Peyer's patch (tissue), 4 donors: ENCODE data around the gene SDHAF2. TPM values are rescaled to one million over a fixed set of nuclear protein-coding genes. Genes with fewer than 3 reads are reported as not detected.

Experiments
- DNase-seq, 3 donors: peaks; one replicate each; pipeline ENCODE4 v3.0.0-alpha.2; 2017 to 2019
- H3K27ac ChIP-seq, 4 donors: fragments of 200-600 bp; sonication (generic); one replicate each; pipeline ENCODE4 v1.5.1; 2016 to 2019
- H3K27me3 ChIP-seq, 2 donors: fragments of 200-600 bp; sonication (generic); one replicate each; pipeline ENCODE4 v1.5.1; 2019
- H3K36me3 ChIP-seq, 3 donors: fragments of 200-600 bp; sonication (generic); one replicate each; pipeline ENCODE4 v1.5.1; 2016 to 2019
- H3K4me1 ChIP-seq, 4 donors: fragments of 200-600 bp; sonication (generic); one replicate each; pipeline ENCODE4 v1.5.1; 2016 to 2019
- H3K4me3 ChIP-seq, 4 donors: fragments of 200-600 bp; sonication (generic); 1 replicate in 3 of 4; 2 replicates in 1 of 4; pipeline ENCODE4 v1.5.1; 2016 to 2019; ENCODE audit warnings: mild to moderate bottlenecking in 1 of 4
- H3K9me3 ChIP-seq, 4 donors: fragments of 200-600 bp; sonication (generic); one replicate each; pipeline ENCODE4 v1.5.1; 2016 to 2019; ENCODE audit warnings: mild to moderate bottlenecking in 1 of 4
- CTCF ChIP-seq, 6 experiments: fragments of 450-650 bp in 4 of 6; fragments of 200-600 bp in 2 of 6; sonication (generic) in 1 of 6; IDR thresholded peaks; one replicate each; pipeline ENCODE4 v1.5.1; 2017 to 2019; ENCODE audit warnings: antibody characterized with exemption in 6 of 6, mild to moderate bottlenecking in 3 of 6, moderate library complexity in 1 of 6
- POLR2A ChIP-seq, 2 donors: fragments of 450-650 bp; IDR thresholded peaks; one replicate each; pipeline ENCODE4 v1.5.1; 2017; ENCODE audit warnings: antibody characterized with exemption in 2 of 2, mild to moderate bottlenecking in 2 of 2, moderate library complexity in 2 of 2
- total RNA-seq, 4 donors: library from RNA; depleted of rRNA; stranded (reverse); fragments of >200 nt; gene quantifications; one replicate each; pipeline ENCODE4 v1.1.0, GENCODE V29; 2016

Gene SDHAF2
- total RNA-seq, 4 donors from 2014 or later: 54.5 to 92.4 (median 70.5) TPM

- H3K4me1 ChIP-seq: no peaks in the 10 kb centered on the region
- H3K27ac ChIP-seq: no peak overlapping the region
- H3K36me3 ChIP-seq: peaks cover 0 to 87% (median 0%) of the 10 kb centered on the region in 3 donors
- no peaks in the 10 kb centered on the region for H3K27me3 ChIP-seq
- no peak overlapping the region for H3K4me3 ChIP-seq
- DNase-seq: no peak
- no peak for TF ChIP-seq POLR2A (IDR thresholded peaks at IDR 0.05)
- no peak for TF ChIP-seq CTCF (IDR thresholded peaks at IDR 0.05)
- H3K9me3 ChIP-seq: no peaks in the 10 kb centered on the region
These were observed 23.9 kb upstream of the SDHAF2 start for GRCh38 chr11:61406067-61406466.

- Histone ChIP-seq H3K27me3 (no peaks in the 10 kb centered on the region), H3K27ac (no peak overlapping the region), H3K9me3 (no peaks in the 10 kb centered on the region), H3K4me1 (no peaks in the 10 kb centered on the region), H3K36me3 (peaks cover 0 to 97% (median 0%) of the 10 kb centered on the region in 3 donors), H3K4me3 (no peak overlapping the region)
- TF ChIP-seq POLR2A (IDR thresholded peaks at IDR 0.05): no peak
- TF ChIP-seq CTCF (IDR thresholded peaks at IDR 0.05): no peak
- no peak for DNase-seq
These were observed 22.8 kb upstream of the SDHAF2 start for GRCh38 chr11:61406991-61407728.

GRCh38 chr11:61411589-61411988 is 18.3 kb upstream of the SDHAF2 start:
- Histone ChIP-seq H3K4me1 (no peaks in the 10 kb centered on the region), H3K36me3 (peaks cover 0 to 99% (median 0%) of the 10 kb centered on the region in 3 donors), H3K27me3 (no peaks in the 10 kb centered on the region), H3K9me3 (no peaks in the 10 kb centered on the region), H3K27ac (no peak overlapping the region), H3K4me3 (no peak overlapping the region)
- TF ChIP-seq CTCF (IDR thresholded peaks at IDR 0.05): no peak
- no peak for TF ChIP-seq POLR2A (IDR thresholded peaks at IDR 0.05)
- DNase-seq: no peak

- Histone ChIP-seq H3K9me3 (no peaks in the 10 kb centered on the region), H3K4me1 (no peaks in the 10 kb centered on the region), H3K27ac (no peak overlapping the region), H3K27me3 (no peaks in the 10 kb centered on the region), H3K36me3 (peaks cover 0 to 100% (median 0%) of the 10 kb centered on the region in 3 donors), H3K4me3 (no peak overlapping the region)
- no peak for DNase-seq
- no peak for TF ChIP-seq POLR2A (IDR thresholded peaks at IDR 0.05)
- TF ChIP-seq CTCF (IDR thresholded peaks at IDR 0.05): no peak
These were observed 16.4 kb upstream of the SDHAF2 start for GRCh38 chr11:61413496-61413895.

GRCh38 chr11:61414547-61414946 is 15.4 kb upstream of the SDHAF2 start:
- Histone ChIP-seq H3K4me1 (no peaks in the 10 kb centered on the region), H3K27ac (no peak overlapping the region), H3K27me3 (no peaks in the 10 kb centered on the region), H3K4me3 (no peak overlapping the region), H3K36me3 (peaks cover 0 to 99% (median 0%) of the 10 kb centered on the region in 3 donors), H3K9me3 (no peaks in the 10 kb centered on the region)
- TF ChIP-seq CTCF (IDR thresholded peaks at IDR 0.05) (no peak), POLR2A (IDR thresholded peaks at IDR 0.05) (no peak)
- DNase-seq: no peak
